Nephron progenitor cell (in vitro differentiated cells): ENCODE results near the gene NLGN1.

ENCODE experiments used
- DNase-seq: peaks from one replicate; pipeline ENCODE4 v3.0.0; 2021
- H3K27ac Mint-ChIP-seq: 2 replicates; pipeline ENCODE4 v1.8.0; 2021; ENCODE audit warnings: mild to moderate bottlenecking, moderate library complexity, mixed read lengths
- H3K27me3 Mint-ChIP-seq: 2 replicates; pipeline ENCODE4 v1.8.0; 2021; ENCODE audit warnings: mild to moderate bottlenecking, low read depth, mixed read lengths; ENCODE audit not compliant: poor library complexity
- H3K36me3 Mint-ChIP-seq: 2 replicates; pipeline ENCODE4 v1.8.0; 2021; ENCODE audit warnings: low read depth, mixed read lengths
- H3K4me1 Mint-ChIP-seq: 2 replicates; pipeline ENCODE4 v1.8.0; 2021; ENCODE audit warnings: mixed read lengths
- H3K4me3 Mint-ChIP-seq: 2 replicates; pipeline ENCODE4 v1.8.0; 2021; ENCODE audit warnings: mild to moderate bottlenecking, moderate library complexity, mixed read lengths
- H3K9me3 Mint-ChIP-seq: 2 replicates; pipeline ENCODE4 v1.8.0; 2021; ENCODE audit warnings: mild to moderate bottlenecking, moderate library complexity, mixed read lengths
- CTCF ChIP-seq: fragments of 200-600 bp; sonication (generic); IDR thresholded peaks from 2 replicates; pipeline ENCODE4 v1.5.0; 2021; ENCODE audit warnings: antibody characterized with exemption

Gene NLGN1

GRCh38 chr3:173846584-173846983, 449.0 kb downstream of the NLGN1 start:
- H3K9me3 Mint-ChIP-seq = no peaks in the 10 kb centered on the region
- no peak overlapping the region for H3K27ac Mint-ChIP-seq
- TF ChIP-seq CTCF = no peak
- no peak for DNase-seq
- no peak overlapping the region for H3K4me3 Mint-ChIP-seq
- H3K4me1 Mint-ChIP-seq = peaks cover 9% of the 10 kb centered on the region
- H3K27me3 Mint-ChIP-seq = no peaks in the 10 kb centered on the region
- no peaks in the 10 kb centered on the region for H3K36me3 Mint-ChIP-seq

GRCh38 chr3:173849489-173849888, 451.9 kb downstream of the NLGN1 start:
- Mint-ChIP-seq H3K27ac (no peak overlapping the region), H3K27me3 (no peaks in the 10 kb centered on the region), H3K36me3 (no peaks in the 10 kb centered on the region), H3K4me1 (no peaks in the 10 kb centered on the region), H3K4me3 (no peak overlapping the region), H3K9me3 (no peaks in the 10 kb centered on the region)
- no peak for TF ChIP-seq CTCF
- no peak for DNase-seq

GRCh38 chr3:173857154-173857553, 459.6 kb downstream of the NLGN1 start:
- Mint-ChIP-seq H3K27ac (no peak overlapping the region), H3K4me3 (no peak overlapping the region), H3K4me1 (no peaks in the 10 kb centered on the region), H3K9me3 (no peaks in the 10 kb centered on the region), H3K27me3 (no peaks in the 10 kb centered on the region), H3K36me3 (no peaks in the 10 kb centered on the region)
- TF ChIP-seq CTCF = no peak
- DNase-seq = no peak

- no peak overlapping the region for H3K27ac Mint-ChIP-seq
- no peak overlapping the region for H3K4me3 Mint-ChIP-seq
- H3K4me1 Mint-ChIP-seq = no peaks in the 10 kb centered on the region
- no peaks in the 10 kb centered on the region for H3K36me3 Mint-ChIP-seq
- no peak for TF ChIP-seq CTCF
- H3K9me3 Mint-ChIP-seq = no peaks in the 10 kb centered on the region
- DNase-seq = no peak
- H3K27me3 Mint-ChIP-seq = peaks cover 3% of the 10 kb centered on the region
Measured at GRCh38 chr3:173862701-173863100, 465.2 kb downstream of the NLGN1 start.

GRCh38 chr3:173863551-173863950, 466.0 kb downstream of the NLGN1 start:
- no peak for DNase-seq
- Mint-ChIP-seq H3K36me3 (no peaks in the 10 kb centered on the region), H3K27ac (no peak overlapping the region), H3K27me3 (peaks cover 3% of the 10 kb centered on the region), H3K9me3 (no peaks in the 10 kb centered on the region), H3K4me1 (no peaks in the 10 kb centered on the region), H3K4me3 (no peak overlapping the region)
- no peak for TF ChIP-seq CTCF

GRCh38 chr3:173865900-173866498, 468.5 kb downstream of the NLGN1 start:
- H3K27ac Mint-ChIP-seq = no peak overlapping the region
- H3K4me1 Mint-ChIP-seq = no peaks in the 10 kb centered on the region
- TF ChIP-seq CTCF = no peak
- no peaks in the 10 kb centered on the region for H3K9me3 Mint-ChIP-seq
- no peaks in the 10 kb centered on the region for H3K36me3 Mint-ChIP-seq
- H3K27me3 Mint-ChIP-seq = peaks cover 3% of the 10 kb centered on the region
- DNase-seq = no peak
- no peak overlapping the region for H3K4me3 Mint-ChIP-seq
